Peyer's patch (tissue), 4 donors: ENCODE data around the gene CRELD2. TPM values are rescaled to one million over a fixed set of nuclear protein-coding genes. Genes with fewer than 3 reads are reported as not detected.

ENCODE experiments used
- DNase-seq, 3 donors: peaks; one replicate each; pipeline ENCODE4 v3.0.0-alpha.2; 2017 to 2019
- H3K27ac ChIP-seq, 4 donors: fragments of 200-600 bp; sonication (generic); one replicate each; pipeline ENCODE4 v1.5.1; 2016 to 2019
- H3K27me3 ChIP-seq, 2 donors: fragments of 200-600 bp; sonication (generic); one replicate each; pipeline ENCODE4 v1.5.1; 2019
- H3K36me3 ChIP-seq, 3 donors: fragments of 200-600 bp; sonication (generic); one replicate each; pipeline ENCODE4 v1.5.1; 2016 to 2019
- H3K4me1 ChIP-seq, 4 donors: fragments of 200-600 bp; sonication (generic); one replicate each; pipeline ENCODE4 v1.5.1; 2016 to 2019
- H3K4me3 ChIP-seq, 4 donors: fragments of 200-600 bp; sonication (generic); 1 replicate in 3 of 4; 2 replicates in 1 of 4; pipeline ENCODE4 v1.5.1; 2016 to 2019; ENCODE audit warnings: mild to moderate bottlenecking in 1 of 4
- H3K9me3 ChIP-seq, 4 donors: fragments of 200-600 bp; sonication (generic); one replicate each; pipeline ENCODE4 v1.5.1; 2016 to 2019; ENCODE audit warnings: mild to moderate bottlenecking in 1 of 4
- CTCF ChIP-seq, 6 experiments: fragments of 450-650 bp in 4 of 6; fragments of 200-600 bp in 2 of 6; sonication (generic) in 1 of 6; IDR thresholded peaks; one replicate each; pipeline ENCODE4 v1.5.1; 2017 to 2019; ENCODE audit warnings: antibody characterized with exemption in 6 of 6, mild to moderate bottlenecking in 3 of 6, moderate library complexity in 1 of 6
- POLR2A ChIP-seq, 2 donors: fragments of 450-650 bp; IDR thresholded peaks; one replicate each; pipeline ENCODE4 v1.5.1; 2017; ENCODE audit warnings: antibody characterized with exemption in 2 of 2, mild to moderate bottlenecking in 2 of 2, moderate library complexity in 2 of 2
- total RNA-seq, 4 donors: library from RNA; depleted of rRNA; stranded (reverse); fragments of >200 nt; gene quantifications; one replicate each; pipeline ENCODE4 v1.1.0, GENCODE V29; 2016

Gene CRELD2
- total RNA-seq, 4 donors from 2014 or later = 33.3 to 52.0 (median 41.1) TPM

GRCh38 chr22:49956418-49956770 is 38.0 kb downstream of the CRELD2 start:
- Histone ChIP-seq H3K4me1 (peaks cover 6 to 32% (median 10%) of the 10 kb centered on the region in 4 donors), H3K27ac (no peak overlapping the region), H3K9me3 (peaks cover 0 to 3% (median 0%) of the 10 kb centered on the region in 4 donors), H3K36me3 (peaks cover 0 to 3% (median 0%) of the 10 kb centered on the region in 3 donors), H3K4me3 (no peak overlapping the region), H3K27me3 (no peaks in the 10 kb centered on the region)
- no peak for TF ChIP-seq CTCF (IDR thresholded peaks at IDR 0.05)
- no peak for TF ChIP-seq POLR2A (IDR thresholded peaks at IDR 0.05)
- no peak for DNase-seq

GRCh38 chr22:49956914-49957825 is 38.7 kb downstream of the CRELD2 start:
- Histone ChIP-seq H3K27ac (peak overlapping the region in 1 of 4 donors; percentile 86), H3K4me3 (no peak overlapping the region), H3K9me3 (peaks cover 0 to 3% (median 0%) of the 10 kb centered on the region in 4 donors), H3K4me1 (peaks cover 5 to 25% (median 7%) of the 10 kb centered on the region in 4 donors), H3K27me3 (no peaks in the 10 kb centered on the region), H3K36me3 (peaks cover 0 to 11% (median 0%) of the 10 kb centered on the region in 3 donors)
- TF ChIP-seq CTCF (IDR thresholded peaks at IDR 0.05) = no peak
- no peak for TF ChIP-seq POLR2A (IDR thresholded peaks at IDR 0.05)
- DNase-seq = no peak

GRCh38 chr22:49957826-49958365 is 39.5 kb downstream of the CRELD2 start:
- H3K4me3 ChIP-seq = no peak overlapping the region
- H3K27me3 ChIP-seq = no peaks in the 10 kb centered on the region
- peaks cover 3 to 25% (median 10%) of the 10 kb centered on the region in 4 donors for H3K4me1 ChIP-seq
- H3K36me3 ChIP-seq = peaks cover 0 to 18% (median 0%) of the 10 kb centered on the region in 3 donors
- H3K9me3 ChIP-seq = peaks cover 0 to 3% (median 0%) of the 10 kb centered on the region in 4 donors
- H3K27ac ChIP-seq = peak overlapping the region in 1 of 4 donors; percentile 86
- TF ChIP-seq CTCF (IDR thresholded peaks at IDR 0.05) (no peak), POLR2A (IDR thresholded peaks at IDR 0.05) (no peak)
- no peak for DNase-seq

- no peak for DNase-seq
- H3K36me3 ChIP-seq = peaks cover 0 to 23% (median 0%) of the 10 kb centered on the region in 3 donors
- no peaks in the 10 kb centered on the region for H3K27me3 ChIP-seq
- H3K4me1 ChIP-seq = peaks cover 3 to 29% (median 16%) of the 10 kb centered on the region in 4 donors
- TF ChIP-seq CTCF (IDR thresholded peaks at IDR 0.05) (no peak), POLR2A (IDR thresholded peaks at IDR 0.05) (no peak)
- H3K4me3 ChIP-seq = no peak overlapping the region
- H3K27ac ChIP-seq = peak overlapping the region in 2 of 4 donors; percentile 86 to 99
- peaks cover 0 to 3% (median 0%) of the 10 kb centered on the region in 4 donors for H3K9me3 ChIP-seq
Measured at GRCh38 chr22:49958366-49958921, 40.0 kb downstream of the CRELD2 start.

GRCh38 chr22:49958931-49959781 is 40.7 kb downstream of the CRELD2 start:
- no peak for DNase-seq
- Histone ChIP-seq H3K27me3 (no peaks in the 10 kb centered on the region), H3K27ac (peak overlapping the region; percentile 86 to 99 (median 98)), H3K36me3 (peaks cover 0 to 31% (median 0%) of the 10 kb centered on the region in 3 donors), H3K9me3 (peaks cover 0 to 3% (median 0%) of the 10 kb centered on the region in 4 donors), H3K4me1 (peaks cover 3 to 36% (median 20%) of the 10 kb centered on the region in 4 donors), H3K4me3 (peak overlapping the region; percentile 65 to 100 (median 98))
- TF ChIP-seq CTCF (IDR thresholded peaks at IDR 0.05) (no peak), POLR2A (IDR thresholded peaks at IDR 0.05) (peak in 1 of 2 donors; percentile 77)
